Hematopoietic multipotent progenitor cell treated with erythropoietin and hydrocortisone succinate and interleukin-3 and kit ligand, for 6 days (in vitro differentiated cells): ENCODE measurements around the gene ZBTB20.

Experiments
- DNase-seq: peaks from one replicate; pipeline ENCODE4 v3.0.0-alpha.2; 2015

Gene ZBTB20

GRCh38 chr3:114664006-114664405 lies 483.1 kb downstream of the ZBTB20 start:
- DNase-seq, result no peak

- no peak for DNase-seq
Measured at GRCh38 chr3:114660808-114661207, 486.3 kb downstream of the ZBTB20 start.

- no peak for DNase-seq
Measured at GRCh38 chr3:114660124-114660523, 487.0 kb downstream of the ZBTB20 start.

- DNase-seq, result no peak
Measured at GRCh38 chr3:114659109-114660061, 487.7 kb downstream of the ZBTB20 start.

GRCh38 chr3:114651555-114651954 lies 495.5 kb downstream of the ZBTB20 start:
- no peak for DNase-seq

GRCh38 chr3:114650808-114651207 lies 496.3 kb downstream of the ZBTB20 start:
- no peak for DNase-seq

- DNase-seq, result no peak
Measured at GRCh38 chr3:114649331-114649730, 497.8 kb downstream of the ZBTB20 start.

- no peak for DNase-seq
Measured at GRCh38 chr3:114646526-114646925, 500.6 kb downstream of the ZBTB20 start.

- DNase-seq, result no peak
Measured at GRCh38 chr3:114645392-114645791, 501.7 kb downstream of the ZBTB20 start.

- DNase-seq, result no peak
Measured at GRCh38 chr3:114644367-114644766, 502.7 kb downstream of the ZBTB20 start.

- DNase-seq, result no peak
Measured at GRCh38 chr3:114642951-114643741, 503.9 kb downstream of the ZBTB20 start.

- no peak for DNase-seq
Measured at GRCh38 chr3:114640126-114640525, 507.0 kb downstream of the ZBTB20 start.

- no peak for DNase-seq
Measured at GRCh38 chr3:114639171-114639570, 507.9 kb downstream of the ZBTB20 start.

- DNase-seq, result no peak
Measured at GRCh38 chr3:114635878-114636277, 511.2 kb downstream of the ZBTB20 start.

GRCh38 chr3:114634635-114635034 lies 512.5 kb downstream of the ZBTB20 start:
- DNase-seq, result no peak

GRCh38 chr3:114632757-114633424 lies 514.2 kb downstream of the ZBTB20 start:
- DNase-seq, result no peak

GRCh38 chr3:114627770-114628169 lies 519.3 kb downstream of the ZBTB20 start:
- DNase-seq, result no peak

- DNase-seq, result no peak
Measured at GRCh38 chr3:114626751-114627150, 520.3 kb downstream of the ZBTB20 start.

GRCh38 chr3:114624571-114625181 lies 522.4 kb downstream of the ZBTB20 start:
- DNase-seq, result peak; percentile 41

GRCh38 chr3:114624047-114624445 lies 523.0 kb downstream of the ZBTB20 start:
- no peak for DNase-seq

GRCh38 chr3:114623420-114624046 lies 523.6 kb downstream of the ZBTB20 start:
- no peak for DNase-seq

- DNase-seq, result no peak
Measured at GRCh38 chr3:114622001-114622400, 525.1 kb downstream of the ZBTB20 start.
